GM06990 (cell line): ENCODE results near the gene NFRKB.
"Not testable (repeated sequence)": the region's sequence is repeated elsewhere in the genome, so short reads cannot be mapped to it uniquely, and the experiment has no call there.

Experiments used
- DNase-seq: peaks from one replicate; pipeline ENCODE4 v3.0.0-alpha.2; 2011; ENCODE audit not compliant: insufficient read length; ENCODE audit errors: extremely low read depth
- H3K27me3 ChIP-seq: replicated peaks from 2 replicates; pipeline ENCODE4 v1.6.0; 2011; ENCODE audit warnings: low read length; ENCODE audit not compliant: control insufficient read depth, insufficient read depth
- H3K36me3 ChIP-seq: 2 replicates; pipeline ENCODE4 v1.5.1; 2011; ENCODE audit warnings: low read length; ENCODE audit not compliant: control insufficient read depth, insufficient read depth
- H3K4me3 ChIP-seq: replicated peaks from 2 replicates; pipeline ENCODE4 v1.5.1; 2011; ENCODE audit warnings: low read depth, mild to moderate bottlenecking, control low read depth, low read length
- TF ChIP-seq, protein P1 (sequence below): IDR thresholded peaks from 2 replicates; pipeline ENCODE4 v1.5.1; 2011; ENCODE audit warnings: low read length, control low read depth, mild to moderate bottlenecking, inconsistent platforms; ENCODE audit not compliant: insufficient read depth, poor library complexity, severe bottlenecking

The NFRKB gene

GRCh38 chr11:129852125-129852740 is 43.1 kb downstream of the NFRKB start:
- TF ChIP-seq, protein P1, sequence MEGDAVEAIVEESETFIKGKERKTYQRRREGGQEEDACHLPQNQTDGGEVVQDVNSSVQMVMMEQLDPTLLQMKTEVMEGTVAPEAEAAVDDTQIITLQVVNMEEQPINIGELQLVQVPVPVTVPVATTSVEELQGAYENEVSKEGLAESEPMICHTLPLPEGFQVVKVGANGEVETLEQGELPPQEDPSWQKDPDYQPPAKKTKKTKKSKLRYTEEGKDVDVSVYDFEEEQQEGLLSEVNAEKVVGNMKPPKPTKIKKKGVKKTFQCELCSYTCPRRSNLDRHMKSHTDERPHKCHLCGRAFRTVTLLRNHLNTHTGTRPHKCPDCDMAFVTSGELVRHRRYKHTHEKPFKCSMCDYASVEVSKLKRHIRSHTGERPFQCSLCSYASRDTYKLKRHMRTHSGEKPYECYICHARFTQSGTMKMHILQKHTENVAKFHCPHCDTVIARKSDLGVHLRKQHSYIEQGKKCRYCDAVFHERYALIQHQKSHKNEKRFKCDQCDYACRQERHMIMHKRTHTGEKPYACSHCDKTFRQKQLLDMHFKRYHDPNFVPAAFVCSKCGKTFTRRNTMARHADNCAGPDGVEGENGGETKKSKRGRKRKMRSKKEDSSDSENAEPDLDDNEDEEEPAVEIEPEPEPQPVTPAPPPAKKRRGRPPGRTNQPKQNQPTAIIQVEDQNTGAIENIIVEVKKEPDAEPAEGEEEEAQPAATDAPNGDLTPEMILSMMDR, result no peak
- no peak for DNase-seq
- Histone ChIP-seq H3K27me3 (no peaks in the 10 kb centered on the region), H3K36me3 (no peaks in the 10 kb centered on the region), H3K4me3 (no peak overlapping the region)

GRCh38 chr11:129849447-129850130 is 45.8 kb downstream of the NFRKB start:
- H3K36me3 ChIP-seq, result no peaks in the 10 kb centered on the region
- no peaks in the 10 kb centered on the region for H3K27me3 ChIP-seq
- no peak for DNase-seq
- TF ChIP-seq, protein P1, result no peak
- H3K4me3 ChIP-seq, result no peak overlapping the region

DNA sequence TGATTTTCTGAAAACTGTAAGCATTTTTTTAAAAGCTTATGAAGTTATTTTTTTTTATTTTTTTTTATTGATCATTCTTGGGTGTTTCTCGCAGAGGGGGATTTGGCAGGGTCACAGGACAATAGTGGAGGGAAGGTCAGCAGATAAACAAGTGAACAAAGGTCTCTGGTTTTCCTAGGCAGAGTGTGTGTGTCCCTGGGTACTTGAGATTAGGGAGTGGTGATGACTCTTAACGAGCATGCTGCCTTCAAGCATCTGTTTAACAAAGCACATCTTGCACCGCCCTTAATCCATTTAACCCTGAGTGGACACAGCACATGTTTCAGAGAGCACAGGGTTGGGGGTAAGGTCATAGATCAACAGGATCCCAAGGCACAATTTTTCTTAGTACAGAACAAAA is 48.0 kb downstream of the NFRKB start:
- not testable (repeated sequence) for H3K4me3 ChIP-seq, H3K36me3 ChIP-seq, H3K27me3 ChIP-seq, DNase-seq

GRCh38 chr11:129846508-129847335 is 48.7 kb downstream of the NFRKB start:
- TF ChIP-seq, protein P1, result no peak
- no peak for DNase-seq

More at GRCh38 chr11:129846508-129847335, 48.7 kb downstream of the NFRKB start:
- H3K27me3 ChIP-seq, result no peaks in the 10 kb centered on the region; the same call in 1 of the 2 replicates
- no peak overlapping the region for H3K4me3 ChIP-seq
- H3K36me3 ChIP-seq, result no peaks in the 10 kb centered on the region
